Kidney (tissue), 14 donors: ENCODE measurements around the gene SYNGR2. TPM values are rescaled to one million over a fixed set of nuclear protein-coding genes. Genes with fewer than 3 reads are reported as not detected.
A peak's percentile ranks its signal among the peaks of the same experiment; 100 is the strongest.

Source experiments
- DNase-seq, 5 donors: peaks; one replicate each; pipeline ENCODE4 v3.0.0-alpha.2; 2013 to 2020
- FAIRE-seq: peaks from 2 replicates; lab custom pipeline; 2012; peaks lifted over from hg19 to GRCh38; lab: Jason Lieb, UNC
- H3K27ac ChIP-seq, 2 donors: one replicate each; pipeline ENCODE4 v1.7.0; 2013; ENCODE audit warnings: low read depth in 2 of 2, low read length in 2 of 2, inconsistent platforms in 1 of 2
- H3K27me3 ChIP-seq: one replicate; pipeline ENCODE4 v1.7.1; 2013; ENCODE audit warnings: low read length, inconsistent platforms; ENCODE audit not compliant: control insufficient read depth, insufficient read depth
- H3K36me3 ChIP-seq, 3 donors: one replicate each; pipeline versions ENCODE4 v1.7.0 to v1.7.1; 2013; ENCODE audit warnings: low read length in 3 of 3, control low read depth in 1 of 3, inconsistent platforms in 1 of 3; ENCODE audit not compliant: insufficient read depth in 3 of 3, control insufficient read depth in 2 of 3
- H3K4me1 ChIP-seq, 3 donors: one replicate each; pipeline versions ENCODE4 v1.7.0 to v1.7.1; 2013; ENCODE audit warnings: low read length in 3 of 3, inconsistent platforms in 1 of 3, low read depth in 1 of 3; ENCODE audit not compliant: control insufficient read depth in 2 of 3, insufficient read depth in 2 of 3
- H3K4me3 ChIP-seq, 3 donors: one replicate each; pipeline versions ENCODE4 v1.7.0 to v1.8.1; 2013; ENCODE audit warnings: low read length in 3 of 3, control low read depth in 1 of 3, inconsistent platforms in 1 of 3
- H3K9ac ChIP-seq, 3 donors: one replicate each; pipeline versions ENCODE4 v1.7.0 to v1.7.1; 2013; ENCODE audit warnings: low read length in 3 of 3, control low read depth in 1 of 3, inconsistent platforms in 1 of 3
- H3K9me3 ChIP-seq, 3 donors: one replicate each; pipeline versions ENCODE4 v1.7.0 to v1.7.1; 2013; ENCODE audit warnings: low read length in 3 of 3, control low read depth in 1 of 3, inconsistent platforms in 1 of 3; ENCODE audit not compliant: control insufficient read depth in 2 of 3, insufficient read depth in 1 of 3
- intact Hi-C: fragments of 100-400 bp; cut with DNase I; formaldehyde crosslinking; loops from one replicate; pipeline ENCODE4 v1.11.1; 2022
- polyA plus RNA-seq: library from polyadenylated mRNA; stranded (reverse); fragments of 350-450 nt; fragmentation: Illumina TruSeq; extraction: RNeasy Lipid Tissue Mini Kit (QIAGEN cat#74804); gene quantifications from one replicate; pipeline ENCODE4 v1.2.3, GENCODE V29; 2014; ENCODE audit warnings: low read depth, low replicate concordance; ENCODE audit not compliant: insufficient read depth
- total RNA-seq: library from RNA; stranded (reverse); fragmentation: NEBNext Ultra II Directional; extraction: Animal tissue kit (Norgen Biotek cat#: 25700); gene quantifications from one replicate; pipeline ENCODE4 v1.2.1, GENCODE V29; 2021
- TF ChIP-seq, protein P1 (sequence below): IDR thresholded peaks from 3 replicates; pipeline ENCODE4 v1.5.1; 2012; ENCODE audit warnings: mild to moderate bottlenecking, moderate library complexity, borderline replicate concordance; ENCODE audit not compliant: insufficient read depth; ENCODE audit errors: extremely low read depth
- donor health status: control.
- donor health status: control.
- donor health status: control.
- donor health status: control.
- donor health status: control.
- donor health status: DM: yes; HTN: yes; CAD: no.
- donor health status: Normal renal cell carcinoma (clear cell type).

The SYNGR2 gene
- total and polyA plus RNA-seq, 2 donors from 2014 or later = 149 to 165 TPM

DNA sequence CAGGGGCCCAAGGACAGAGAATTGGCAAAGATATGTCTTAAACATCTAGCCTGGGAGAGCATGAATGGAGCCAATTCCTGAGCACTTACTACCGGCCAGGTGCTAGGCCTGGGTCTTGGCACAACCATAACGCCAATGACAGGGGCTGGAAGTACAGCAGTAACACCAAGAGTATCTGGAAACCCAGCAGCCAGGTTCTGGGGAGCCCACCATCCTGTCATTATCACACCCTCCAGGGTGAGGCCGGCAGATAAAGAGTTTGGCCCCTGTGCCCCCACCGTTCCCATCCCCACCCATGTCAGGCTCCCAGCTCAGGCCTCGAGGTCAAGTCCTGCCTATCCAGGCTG is 38.3 kb upstream of the SYNGR2 start:
- Histone ChIP-seq H3K9me3 (no peaks in the 10 kb centered on the region), H3K27ac (peak overlapping the region in 1 of 2 donors; percentile 5), H3K4me1 (peaks cover 0 to 22% (median 0%) of the 10 kb centered on the region in 3 donors), H3K9ac (no peak overlapping the region), H3K4me3 (no peak overlapping the region), H3K36me3 (no peaks in the 10 kb centered on the region), H3K27me3 (no peaks in the 10 kb centered on the region)
- TF ChIP-seq, protein P1, sequence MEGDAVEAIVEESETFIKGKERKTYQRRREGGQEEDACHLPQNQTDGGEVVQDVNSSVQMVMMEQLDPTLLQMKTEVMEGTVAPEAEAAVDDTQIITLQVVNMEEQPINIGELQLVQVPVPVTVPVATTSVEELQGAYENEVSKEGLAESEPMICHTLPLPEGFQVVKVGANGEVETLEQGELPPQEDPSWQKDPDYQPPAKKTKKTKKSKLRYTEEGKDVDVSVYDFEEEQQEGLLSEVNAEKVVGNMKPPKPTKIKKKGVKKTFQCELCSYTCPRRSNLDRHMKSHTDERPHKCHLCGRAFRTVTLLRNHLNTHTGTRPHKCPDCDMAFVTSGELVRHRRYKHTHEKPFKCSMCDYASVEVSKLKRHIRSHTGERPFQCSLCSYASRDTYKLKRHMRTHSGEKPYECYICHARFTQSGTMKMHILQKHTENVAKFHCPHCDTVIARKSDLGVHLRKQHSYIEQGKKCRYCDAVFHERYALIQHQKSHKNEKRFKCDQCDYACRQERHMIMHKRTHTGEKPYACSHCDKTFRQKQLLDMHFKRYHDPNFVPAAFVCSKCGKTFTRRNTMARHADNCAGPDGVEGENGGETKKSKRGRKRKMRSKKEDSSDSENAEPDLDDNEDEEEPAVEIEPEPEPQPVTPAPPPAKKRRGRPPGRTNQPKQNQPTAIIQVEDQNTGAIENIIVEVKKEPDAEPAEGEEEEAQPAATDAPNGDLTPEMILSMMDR = no peak
- DNase-seq = no peak
- no peak for FAIRE-seq
- intact Hi-C loops = no loop called here

DNA sequence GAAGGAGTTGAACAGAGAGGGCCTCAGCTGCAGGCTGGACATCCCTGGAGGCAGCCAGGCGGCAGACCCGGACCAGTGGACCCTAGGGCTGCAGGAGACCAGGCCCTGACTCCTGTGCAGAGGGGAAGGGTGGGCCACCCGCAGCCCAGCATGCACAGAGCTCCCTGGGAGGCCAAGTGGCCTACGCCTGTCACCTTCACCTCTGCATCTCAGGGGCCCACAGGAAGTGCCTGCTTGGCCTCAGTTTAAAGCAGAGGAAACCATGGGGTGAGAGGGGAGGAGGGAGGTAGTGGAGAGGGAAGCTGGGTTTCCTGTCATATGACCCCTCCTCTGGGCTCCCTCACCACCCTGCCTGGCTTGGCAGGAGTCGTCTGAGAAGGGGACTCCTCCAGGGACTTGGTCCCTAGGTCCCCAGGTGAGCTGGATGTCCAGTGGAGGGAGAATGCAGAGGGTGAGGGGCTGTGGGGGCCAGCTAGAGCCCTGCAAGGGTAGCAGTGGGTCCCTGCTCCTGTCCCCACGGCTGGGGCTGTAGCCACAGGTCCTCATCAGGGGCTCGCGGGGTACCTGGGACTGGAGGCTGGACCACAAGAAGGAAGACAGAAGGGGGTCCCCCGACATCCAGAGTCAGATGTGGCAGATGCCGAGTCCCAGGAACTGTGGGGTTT is 37.8 kb upstream of the SYNGR2 start, which contains the start of gene TMC8:
TSS of gene TMC8 (plus strand) at position 335 of the 665 bp plus-strand sequence. CDS start 818 bp downstream, outside the sequence.
- TF ChIP-seq, protein P1 = no peak
- intact Hi-C loops = no loop called here
- peak within 1 kb of the TSS; percentile 3 to 5 for H3K27ac ChIP-seq
- H3K27me3 ChIP-seq = no peaks in the 10 kb centered on the region
- no peaks in the 10 kb centered on the region for H3K9me3 ChIP-seq
- H3K4me1 ChIP-seq = peaks cover 0 to 22% (median 0%) of the 10 kb centered on the region in 3 donors
- DNase-seq (peak in 2 of 5 donors; percentile 42 to 80), FAIRE-seq (no peak)
- H3K36me3 ChIP-seq = no peaks in the 10 kb centered on the region
- no peak within 1 kb of the TSS for H3K9ac ChIP-seq
- H3K4me3 ChIP-seq = no peak within 1 kb of the TSS

DNA sequence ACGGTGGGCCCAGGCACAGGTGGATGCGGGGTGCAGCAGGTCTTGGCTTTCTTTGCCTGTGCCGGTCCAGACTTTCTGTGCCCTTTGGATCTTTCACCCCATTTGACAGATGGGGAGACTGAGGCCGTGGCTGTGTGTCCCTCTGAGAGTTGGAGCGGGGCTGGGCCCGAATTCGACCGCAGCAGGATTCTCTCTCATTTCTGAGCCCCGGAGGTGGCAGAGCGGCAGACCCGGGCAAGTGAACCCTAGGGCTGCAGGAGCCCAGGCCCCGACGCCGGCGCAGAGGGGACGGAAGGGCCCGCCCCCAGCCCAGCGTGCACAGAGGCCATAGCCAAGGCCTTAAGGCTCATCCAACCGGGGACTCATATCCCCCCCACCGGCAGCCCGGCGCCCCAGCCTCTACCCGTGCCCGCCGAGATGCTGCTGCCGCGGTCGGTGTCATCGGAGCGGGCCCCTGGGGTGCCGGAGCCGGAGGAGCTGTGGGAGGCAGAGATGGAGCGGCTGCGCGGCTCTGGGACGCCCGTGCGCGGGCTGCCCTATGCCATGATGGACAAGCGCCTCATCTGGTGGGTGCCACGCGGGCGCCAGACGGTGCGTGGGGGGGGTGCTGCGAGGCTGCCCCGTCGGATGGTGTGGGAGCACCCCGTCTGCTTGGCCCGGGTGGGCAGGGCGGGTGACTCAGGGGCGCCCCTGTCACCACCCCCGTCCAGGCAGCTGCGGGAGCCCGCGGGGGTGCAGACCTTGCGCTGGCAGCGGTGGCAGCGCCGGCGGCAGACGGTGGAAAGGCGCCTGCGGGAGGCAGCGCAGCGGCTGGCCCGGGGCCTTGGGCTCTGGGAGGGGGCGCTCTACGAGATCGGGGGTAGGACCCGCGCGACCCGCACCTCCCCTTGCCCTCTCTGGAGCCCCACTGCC is 37.0 kb upstream of the SYNGR2 start:
- Histone ChIP-seq H3K4me3 (no peak overlapping the region), H3K4me1 (peaks cover 0 to 19% (median 0%) of the 10 kb centered on the region in 3 donors), H3K9me3 (no peaks in the 10 kb centered on the region), H3K36me3 (no peaks in the 10 kb centered on the region), H3K27ac (no peak overlapping the region), H3K27me3 (no peaks in the 10 kb centered on the region), H3K9ac (no peak overlapping the region)
- TF ChIP-seq, protein P1 = no peak
- FAIRE-seq (no peak), DNase-seq (peak in 4 of 5 donors; percentile 20 to 82 (median 54))
- intact Hi-C loops = no loop called here
